GM21390 (cell line): ENCODE measurements around the gene WDR86.

ENCODE experiments used
- ATAC-seq: cut with Tn5 transposase; IDR thresholded peaks from one replicate; pipeline ENCODE4 v1.9.1; 2021; ENCODE audit not compliant: unreplicated experiment

WDR86 gene

GRCh38 chr7:151406886-151407583 is 2.8 kb downstream of the WDR86 start:
- ATAC-seq = no peak

GRCh38 chr7:151406051-151406875 is 3.6 kb downstream of the WDR86 start:
- no peak for ATAC-seq

GRCh38 chr7:151405588-151405987 is 4.2 kb downstream of the WDR86 start:
- no peak for ATAC-seq

- no peak for ATAC-seq
Observed at GRCh38 chr7:151405056-151405455, 4.8 kb downstream of the WDR86 start.

GRCh38 chr7:151404216-151405011 is 5.4 kb downstream of the WDR86 start:
- ATAC-seq = no peak

GRCh38 chr7:151403764-151404163 is 6.1 kb downstream of the WDR86 start:
- ATAC-seq = no peak

GRCh38 chr7:151402029-151402835 is 7.6 kb downstream of the WDR86 start:
- no peak for ATAC-seq

GRCh38 chr7:151400626-151401315 is 9.1 kb downstream of the WDR86 start:
- ATAC-seq = peak; percentile 84

- ATAC-seq = no peak
Observed at GRCh38 chr7:151399906-151400305, 9.9 kb downstream of the WDR86 start.

- no peak for ATAC-seq
Observed at GRCh38 chr7:151399305-151399601, 10.6 kb downstream of the WDR86 start.

- ATAC-seq = no peak
Observed at GRCh38 chr7:151398446-151399304, 11.2 kb downstream of the WDR86 start.

GRCh38 chr7:151397026-151397425 is 12.8 kb downstream of the WDR86 start:
- no peak for ATAC-seq

GRCh38 chr7:151396328-151396970 is 13.4 kb downstream of the WDR86 start:
- no peak for ATAC-seq

GRCh38 chr7:151395036-151395367 is 14.8 kb downstream of the WDR86 start:
- ATAC-seq = no peak

- ATAC-seq = no peak
Observed at GRCh38 chr7:151394076-151395035, 15.5 kb downstream of the WDR86 start.

- no peak for ATAC-seq
Observed at GRCh38 chr7:151393031-151393977, 16.5 kb downstream of the WDR86 start.

GRCh38 chr7:151392426-151392825 is 17.4 kb downstream of the WDR86 start:
- ATAC-seq = no peak
